ENCODE data around the gene IL11RA. TPM values are rescaled to one million over a fixed set of nuclear protein-coding genes. Genes with fewer than 3 reads are reported as not detected.

Gene IL11RA
- total and polyA plus RNA-seq, 10 of the 15 experiments (the other 5 are each of a cell fraction or from before 2014, with no cell fraction given) = 0.32 to 5.8 (median 2.2) TPM

DNA sequence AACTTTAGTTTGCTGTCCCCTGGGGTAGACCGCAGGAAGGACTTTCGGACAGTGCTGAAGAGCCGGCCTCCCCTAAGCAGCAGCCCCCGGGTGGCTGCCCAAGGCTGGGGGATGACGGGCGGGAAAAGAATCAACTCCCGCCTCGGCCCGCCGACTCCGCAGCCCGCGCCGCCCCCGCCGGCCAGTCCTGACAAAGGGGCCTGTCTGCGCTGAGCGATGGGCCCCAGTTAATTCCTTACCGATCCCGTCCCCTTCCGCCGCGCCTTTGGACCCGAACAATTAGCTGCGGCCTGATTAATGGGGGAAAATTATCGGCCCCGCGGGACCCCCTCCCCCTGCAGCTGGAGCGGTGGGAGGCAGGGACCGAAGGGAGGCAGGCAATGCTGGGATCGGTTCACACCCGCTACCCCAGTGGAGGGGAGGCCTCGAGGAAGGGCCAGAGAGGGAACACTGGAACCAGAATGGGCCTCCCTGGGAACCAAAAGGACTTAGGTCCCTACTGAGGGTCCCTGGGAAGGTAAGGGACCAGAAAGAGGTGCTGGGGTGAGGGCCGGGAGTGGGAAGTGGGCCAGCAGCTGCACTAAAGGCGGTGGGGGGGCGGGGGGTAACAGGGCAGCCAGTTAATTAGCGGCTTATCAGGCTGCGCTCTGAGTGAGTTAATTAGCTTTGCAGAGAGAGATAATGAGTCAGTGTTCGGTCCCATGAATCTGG lies 27.4 kb upstream of the IL11RA start:
- Histone ChIP-seq H3K27ac (ENCODE audit: control insufficient read depth, insufficient read depth) (no peak overlapping the region), H3K79me2 (ENCODE audit: control insufficient read depth, insufficient read depth, low read length) (no peaks in the 10 kb centered on the region), H3K4me2 (ENCODE audit: control insufficient read depth, insufficient read depth) (no peak overlapping the region), H3K36me3 (ENCODE audit: control insufficient read depth in 2 of 2, insufficient read depth in 2 of 2, low read length in 1 of 2) (no peaks in the 10 kb centered on the region), H4K20me1 (ENCODE audit: control insufficient read depth, insufficient read depth) (no peaks in the 10 kb centered on the region; the same call in 1 of the 2 replicates), H2AFZ (ENCODE audit: control insufficient read depth, low read depth, low read length) (no peak overlapping the region), H3K4me1 (ENCODE audit: control insufficient read depth, insufficient read depth, low read length) (peaks cover 4% of the 10 kb centered on the region; the same call in 1 of the 2 replicates), H3K9ac (ENCODE audit: control insufficient read depth, insufficient read depth, low read length) (no peak overlapping the region), H3K4me3 (no peak overlapping the region), H3K9me3 (replicated peaks; ENCODE audit: control insufficient read depth, insufficient read depth, low read length) (no peaks in the 10 kb centered on the region; the same call in 2 of the 3 replicates), H3K27me3 (replicated peaks in 1 of 2; ENCODE audit: control insufficient read depth in 2 of 2, insufficient read depth in 2 of 2, low read length in 1 of 2) (peaks cover 12 to 25% of the 10 kb centered on the region in 2 experiments)
- POLR2A ChIA-PET = interaction anchor here (1.5 kb wide), 1 partner anchor 13 kb away, joined by 3 read pairs; the partner anchor contains the start of gene SIGMAR1
- TF ChIP-seq TARDBP (IDR thresholded peaks at IDR 0.05; ENCODE audit: borderline replicate concordance) (no peak), EGR1 (IDR thresholded peaks at IDR 0.05; ENCODE audit: borderline replicate concordance in 1 of 2, low read depth in 2 of 2, low read length in 2 of 2) (no peak), ESRRA (IDR thresholded peaks at IDR 0.05; ENCODE audit: low read length) (no peak), NR2C2 (IDR thresholded peaks at IDR 0.05; ENCODE audit: borderline replicate concordance, control insufficient read depth, insufficient read length, low read depth) (no peak), ZNF217 (IDR thresholded peaks at IDR 0.05) (no peak), ZSCAN29 (IDR thresholded peaks at IDR 0.05) (no peak), BCL11A (IDR thresholded peaks at IDR 0.05; ENCODE audit: low read depth, low read length) (no peak), ZNF274 (IDR thresholded peaks at IDR 0.05; ENCODE audit: insufficient read depth, insufficient read length) (no peak), CHD2 (IDR thresholded peaks at IDR 0.05; ENCODE audit: borderline replicate concordance, low read depth, low read length) (no peak)
- TF ChIP-seq, protein P1, sequence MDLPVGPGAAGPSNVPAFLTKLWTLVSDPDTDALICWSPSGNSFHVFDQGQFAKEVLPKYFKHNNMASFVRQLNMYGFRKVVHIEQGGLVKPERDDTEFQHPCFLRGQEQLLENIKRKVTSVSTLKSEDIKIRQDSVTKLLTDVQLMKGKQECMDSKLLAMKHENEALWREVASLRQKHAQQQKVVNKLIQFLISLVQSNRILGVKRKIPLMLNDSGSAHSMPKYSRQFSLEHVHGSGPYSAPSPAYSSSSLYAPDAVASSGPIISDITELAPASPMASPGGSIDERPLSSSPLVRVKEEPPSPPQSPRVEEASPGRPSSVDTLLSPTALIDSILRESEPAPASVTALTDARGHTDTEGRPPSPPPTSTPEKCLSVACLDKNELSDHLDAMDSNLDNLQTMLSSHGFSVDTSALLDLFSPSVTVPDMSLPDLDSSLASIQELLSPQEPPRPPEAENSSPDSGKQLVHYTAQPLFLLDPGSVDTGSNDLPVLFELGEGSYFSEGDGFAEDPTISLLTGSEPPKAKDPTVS (IDR thresholded peaks at IDR 0.05; ENCODE audit: low read depth, low read length) = no peak
- TF ChIP-seq, protein P2, sequence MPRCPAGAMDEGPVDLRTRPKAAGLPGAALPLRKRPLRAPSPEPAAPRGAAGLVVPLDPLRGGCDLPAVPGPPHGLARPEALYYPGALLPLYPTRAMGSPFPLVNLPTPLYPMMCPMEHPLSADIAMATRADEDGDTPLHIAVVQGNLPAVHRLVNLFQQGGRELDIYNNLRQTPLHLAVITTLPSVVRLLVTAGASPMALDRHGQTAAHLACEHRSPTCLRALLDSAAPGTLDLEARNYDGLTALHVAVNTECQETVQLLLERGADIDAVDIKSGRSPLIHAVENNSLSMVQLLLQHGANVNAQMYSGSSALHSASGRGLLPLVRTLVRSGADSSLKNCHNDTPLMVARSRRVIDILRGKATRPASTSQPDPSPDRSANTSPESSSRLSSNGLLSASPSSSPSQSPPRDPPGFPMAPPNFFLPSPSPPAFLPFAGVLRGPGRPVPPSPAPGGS (IDR thresholded peaks at IDR 0.05; ENCODE audit: borderline replicate concordance, insufficient read depth, low read depth, low read length, poor library complexity, severe bottlenecking) = no peak
- TF ChIP-seq, protein P3, sequence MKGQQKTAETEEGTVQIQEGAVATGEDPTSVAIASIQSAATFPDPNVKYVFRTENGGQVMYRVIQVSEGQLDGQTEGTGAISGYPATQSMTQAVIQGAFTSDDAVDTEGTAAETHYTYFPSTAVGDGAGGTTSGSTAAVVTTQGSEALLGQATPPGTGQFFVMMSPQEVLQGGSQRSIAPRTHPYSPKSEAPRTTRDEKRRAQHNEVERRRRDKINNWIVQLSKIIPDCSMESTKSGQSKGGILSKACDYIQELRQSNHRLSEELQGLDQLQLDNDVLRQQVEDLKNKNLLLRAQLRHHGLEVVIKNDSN (IDR thresholded peaks at IDR 0.05; ENCODE audit: borderline replicate concordance, extremely low read length, insufficient read depth, low read depth, low read length) = no peak
- TF ChIP-seq, protein P4, sequence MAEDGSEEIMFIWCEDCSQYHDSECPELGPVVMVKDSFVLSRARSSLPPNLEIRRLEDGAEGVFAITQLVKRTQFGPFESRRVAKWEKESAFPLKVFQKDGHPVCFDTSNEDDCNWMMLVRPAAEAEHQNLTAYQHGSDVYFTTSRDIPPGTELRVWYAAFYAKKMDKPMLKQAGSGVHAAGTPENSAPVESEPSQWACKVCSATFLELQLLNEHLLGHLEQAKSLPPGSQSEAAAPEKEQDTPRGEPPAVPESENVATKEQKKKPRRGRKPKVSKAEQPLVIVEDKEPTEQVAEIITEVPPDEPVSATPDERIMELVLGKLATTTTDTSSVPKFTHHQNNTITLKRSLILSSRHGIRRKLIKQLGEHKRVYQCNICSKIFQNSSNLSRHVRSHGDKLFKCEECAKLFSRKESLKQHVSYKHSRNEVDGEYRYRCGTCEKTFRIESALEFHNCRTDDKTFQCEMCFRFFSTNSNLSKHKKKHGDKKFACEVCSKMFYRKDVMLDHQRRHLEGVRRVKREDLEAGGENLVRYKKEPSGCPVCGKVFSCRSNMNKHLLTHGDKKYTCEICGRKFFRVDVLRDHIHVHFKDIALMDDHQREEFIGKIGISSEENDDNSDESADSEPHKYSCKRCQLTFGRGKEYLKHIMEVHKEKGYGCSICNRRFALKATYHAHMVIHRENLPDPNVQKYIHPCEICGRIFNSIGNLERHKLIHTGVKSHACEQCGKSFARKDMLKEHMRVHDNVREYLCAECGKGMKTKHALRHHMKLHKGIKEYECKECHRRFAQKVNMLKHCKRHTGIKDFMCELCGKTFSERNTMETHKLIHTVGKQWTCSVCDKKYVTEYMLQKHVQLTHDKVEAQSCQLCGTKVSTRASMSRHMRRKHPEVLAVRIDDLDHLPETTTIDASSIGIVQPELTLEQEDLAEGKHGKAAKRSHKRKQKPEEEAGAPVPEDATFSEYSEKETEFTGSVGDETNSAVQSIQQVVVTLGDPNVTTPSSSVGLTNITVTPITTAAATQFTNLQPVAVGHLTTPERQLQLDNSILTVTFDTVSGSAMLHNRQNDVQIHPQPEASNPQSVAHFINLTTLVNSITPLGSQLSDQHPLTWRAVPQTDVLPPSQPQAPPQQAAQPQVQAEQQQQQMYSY (CRISPR knock-in tag; IDR thresholded peaks at IDR 0.05) = no peak
- intact Hi-C loops (cut with micrococcal nuclease; ENCODE audit: unreplicated experiment) (no loop called here), in situ Hi-C loops (cut with MboI) (no loop called here)
- no peak for FAIRE-seq
- SMC1A ChIA-PET (ENCODE audit: uncharacterized antibody, unreplicated experiment) = interaction anchor here (0.8 to 1.0 kb wide), 2 partner anchors 9 to 20 kb away, joined by 3 to 4 read pairs; no protein-coding TSS in a partner anchor
- no TSS peak for BruUV-seq (replicated peaks)
- no peak for ATAC-seq
- no peak for DNase-seq (ENCODE audit: low read depth, low spot score)
- CTCF ChIA-PET = interaction anchor here (1.0 to 1.8 kb wide), 4 partner anchors 10 to 221 kb away, joined by 3 to 11 read pairs (median 3); no protein-coding TSS in a partner anchor
- RAD21 ChIA-PET (ENCODE audit: unreplicated experiment) = interaction anchor here (1.4 kb wide), 1 partner anchor 18 kb away, joined by 3 read pairs; no protein-coding TSS in a partner anchor
- WGBS (ENCODE audit: insufficient coverage, insufficient replicate concordance, low lambda C conversion rate, missing lambda C conversion rate) = 26% methylated on average over 37 of the region's 39 CpGs
